Mesendoderm (in vitro differentiated cells): Measurements from ENCODE around the gene OR2F1.

ENCODE experiments used
- DNase-seq: peaks from one replicate; pipeline ENCODE4 v3.0.0; 2013
- H2AK5ac ChIP-seq: 2 replicates; pipeline ENCODE4 v1.6.1; 2013; ENCODE audit warnings: low read length, inconsistent platforms
- H2BK120ac ChIP-seq: 2 replicates; pipeline ENCODE4 v1.6.1; 2013; ENCODE audit warnings: low read depth, mild to moderate bottlenecking, low read length, moderate library complexity, mixed read lengths
- H2BK15ac ChIP-seq: replicated peaks from 2 replicates; pipeline ENCODE4 v1.6.1; 2013; ENCODE audit warnings: low read depth, mild to moderate bottlenecking, moderate library complexity
- H2BK5ac ChIP-seq: 2 replicates; pipeline ENCODE4 v1.6.1; 2013; ENCODE audit warnings: low read length, inconsistent platforms
- H3K18ac ChIP-seq: 2 replicates; pipeline ENCODE4 v1.6.1; 2013; ENCODE audit warnings: mild to moderate bottlenecking, low read length, mixed read lengths
- H3K23ac ChIP-seq: one replicate; pipeline ENCODE4 v1.6.1; 2013; ENCODE audit warnings: low read length
- H3K27ac ChIP-seq: 2 replicates; pipeline ENCODE4 v1.5.1; 2013; ENCODE audit warnings: low read depth, mild to moderate bottlenecking, inconsistent platforms, low read length, moderate library complexity
- H3K27me3 ChIP-seq: 2 replicates; pipeline ENCODE4 v1.6.1; 2013; ENCODE audit warnings: low read length, control low read depth, mild to moderate bottlenecking, inconsistent platforms; ENCODE audit not compliant: insufficient read depth, poor library complexity
- H3K36me3 ChIP-seq: 2 replicates; pipeline ENCODE4 v1.6.1; 2013; ENCODE audit warnings: low read length, inconsistent platforms; ENCODE audit not compliant: control insufficient read depth, insufficient read depth
- H3K4ac ChIP-seq: one replicate; pipeline ENCODE4 v1.6.1; 2013; ENCODE audit warnings: low read depth, mild to moderate bottlenecking, low read length, moderate library complexity
- H3K4me1 ChIP-seq: 2 replicates; pipeline ENCODE4 v1.6.1; 2013; ENCODE audit warnings: low read depth, low read length, inconsistent platforms; ENCODE audit not compliant: control insufficient read depth
- H3K4me2 ChIP-seq: 2 replicates; pipeline ENCODE4 v1.6.1; 2013; ENCODE audit warnings: low read length
- H3K4me3 ChIP-seq: 2 replicates; pipeline ENCODE4 v1.5.1; 2013; ENCODE audit warnings: mild to moderate bottlenecking, low read length
- H3K56ac ChIP-seq: one replicate; pipeline ENCODE4 v1.6.1; 2013; ENCODE audit warnings: low read length
- H3K79me1 ChIP-seq: 2 replicates; pipeline ENCODE4 v1.6.1; 2013; ENCODE audit warnings: low read length, inconsistent platforms
- H3K79me2 ChIP-seq: 2 replicates; pipeline ENCODE4 v1.6.1; 2013; ENCODE audit warnings: mild to moderate bottlenecking, low read length; ENCODE audit not compliant: control insufficient read depth, insufficient read depth
- H3K9ac ChIP-seq: 2 replicates; pipeline ENCODE4 v1.6.1; 2013; ENCODE audit warnings: low read length, inconsistent platforms
- H4K5ac ChIP-seq: one replicate; pipeline ENCODE4 v1.6.1; 2013; ENCODE audit warnings: low read length
- H4K8ac ChIP-seq: one replicate; pipeline ENCODE4 v1.6.1; 2013; ENCODE audit warnings: low read depth, mild to moderate bottlenecking, control low read depth, low read length, moderate library complexity
- WGBS: extraction: QIAGEN DNeasy Blood & Tissue Kit; methylation state at CpG from one replicate; pipeline ENCODE4 v1.1.7; 2013; ENCODE audit warnings: low lambda C conversion rate, missing lambda C conversion rate; ENCODE audit not compliant: insufficient coverage; ENCODE audit errors: extremely low coverage; 5-methylcytosine and 5-hydroxymethylcytosine counted together

Gene OR2F1

GRCh38 chr7:143931739-143932138, 22.9 kb upstream of the OR2F1 start:
- H3K4me1 ChIP-seq, result no peaks in the 10 kb centered on the region
- H2AK5ac ChIP-seq, result no peak overlapping the region
- DNase-seq, result no peak
- no peaks in the 10 kb centered on the region for H3K36me3 ChIP-seq
- no peaks in the 10 kb centered on the region for H3K27me3 ChIP-seq
- no peak overlapping the region for H2BK5ac ChIP-seq
- no peak overlapping the region for H4K5ac ChIP-seq
- H3K4me3 ChIP-seq, result no peak overlapping the region
- no peak overlapping the region for H3K9ac ChIP-seq
- H3K18ac ChIP-seq, result no peak overlapping the region
- H3K4me2 ChIP-seq, result no peak overlapping the region
- no peaks in the 10 kb centered on the region for H3K79me1 ChIP-seq
- H3K79me2 ChIP-seq, result no peaks in the 10 kb centered on the region
- H4K8ac ChIP-seq, result no peak overlapping the region
- no peak overlapping the region for H2BK15ac ChIP-seq
- H2BK120ac ChIP-seq, result no peak overlapping the region
- H3K23ac ChIP-seq, result no peak overlapping the region
- H3K56ac ChIP-seq, result no peak overlapping the region
- no peak overlapping the region for H3K27ac ChIP-seq
- no peak overlapping the region for H3K4ac ChIP-seq

GRCh38 chr7:143934526-143935325, 19.9 kb upstream of the OR2F1 start, which contains the start of gene OR2F2:
Gene OR2F2 (plus strand): TSS chr7:143935233. CDS start chr7:143935233, 0 bp downstream.
- no peak within 1 kb of the TSS for H3K23ac ChIP-seq
- no peak within 1 kb of the TSS for H3K4me2 ChIP-seq
- H2BK5ac ChIP-seq, result no peak within 1 kb of the TSS
- no peak within 1 kb of the TSS for H2BK120ac ChIP-seq
- no peak within 1 kb of the TSS for H4K5ac ChIP-seq
- H3K27me3 ChIP-seq, result no peaks in the 10 kb centered on the region
- H3K27ac ChIP-seq, result no peak within 1 kb of the TSS
- no peak within 1 kb of the TSS for H2AK5ac ChIP-seq
- no peaks in the 10 kb centered on the region for H3K36me3 ChIP-seq
- no peak within 1 kb of the TSS for H4K8ac ChIP-seq
- no peak within 1 kb of the TSS for H3K9ac ChIP-seq
- no peak within 1 kb of the TSS for H3K4ac ChIP-seq
- DNase-seq, result no peak
- no peaks in the 10 kb centered on the region for H3K79me2 ChIP-seq
- no peaks in the 10 kb centered on the region for H3K79me1 ChIP-seq
- no peaks in the 10 kb centered on the region for H3K4me1 ChIP-seq
- no peak within 1 kb of the TSS for H2BK15ac ChIP-seq
- WGBS, result no CpG with 5 or more reads among the region's 3 CpGs
- no peak within 1 kb of the TSS for H3K18ac ChIP-seq
- no peak within 1 kb of the TSS for H3K56ac ChIP-seq
- H3K4me3 ChIP-seq, result no peak within 1 kb of the TSS

GRCh38 chr7:143936087-143937009, 18.3 kb upstream of the OR2F1 start:
- no peak overlapping the region for H3K23ac ChIP-seq
- H3K4me1 ChIP-seq, result no peaks in the 10 kb centered on the region
- H2BK5ac ChIP-seq, result no peak overlapping the region
- H3K4ac ChIP-seq, result no peak overlapping the region
- no peak overlapping the region for H3K56ac ChIP-seq
- H3K79me1 ChIP-seq, result no peaks in the 10 kb centered on the region
- no CpG with 5 or more reads among the region's 4 CpGs for WGBS
- H2BK120ac ChIP-seq, result no peak overlapping the region
- no peak overlapping the region for H3K4me2 ChIP-seq
- no peaks in the 10 kb centered on the region for H3K36me3 ChIP-seq
- H4K5ac ChIP-seq, result no peak overlapping the region
- H3K9ac ChIP-seq, result no peak overlapping the region
- H3K27ac ChIP-seq, result no peak overlapping the region
- H2AK5ac ChIP-seq, result no peak overlapping the region
- H2BK15ac ChIP-seq, result no peak overlapping the region
- no peak overlapping the region for H4K8ac ChIP-seq
- no peak for DNase-seq
- H3K79me2 ChIP-seq, result no peaks in the 10 kb centered on the region
- H3K27me3 ChIP-seq, result no peaks in the 10 kb centered on the region
- no peak overlapping the region for H3K18ac ChIP-seq
- no peak overlapping the region for H3K4me3 ChIP-seq

DNA sequence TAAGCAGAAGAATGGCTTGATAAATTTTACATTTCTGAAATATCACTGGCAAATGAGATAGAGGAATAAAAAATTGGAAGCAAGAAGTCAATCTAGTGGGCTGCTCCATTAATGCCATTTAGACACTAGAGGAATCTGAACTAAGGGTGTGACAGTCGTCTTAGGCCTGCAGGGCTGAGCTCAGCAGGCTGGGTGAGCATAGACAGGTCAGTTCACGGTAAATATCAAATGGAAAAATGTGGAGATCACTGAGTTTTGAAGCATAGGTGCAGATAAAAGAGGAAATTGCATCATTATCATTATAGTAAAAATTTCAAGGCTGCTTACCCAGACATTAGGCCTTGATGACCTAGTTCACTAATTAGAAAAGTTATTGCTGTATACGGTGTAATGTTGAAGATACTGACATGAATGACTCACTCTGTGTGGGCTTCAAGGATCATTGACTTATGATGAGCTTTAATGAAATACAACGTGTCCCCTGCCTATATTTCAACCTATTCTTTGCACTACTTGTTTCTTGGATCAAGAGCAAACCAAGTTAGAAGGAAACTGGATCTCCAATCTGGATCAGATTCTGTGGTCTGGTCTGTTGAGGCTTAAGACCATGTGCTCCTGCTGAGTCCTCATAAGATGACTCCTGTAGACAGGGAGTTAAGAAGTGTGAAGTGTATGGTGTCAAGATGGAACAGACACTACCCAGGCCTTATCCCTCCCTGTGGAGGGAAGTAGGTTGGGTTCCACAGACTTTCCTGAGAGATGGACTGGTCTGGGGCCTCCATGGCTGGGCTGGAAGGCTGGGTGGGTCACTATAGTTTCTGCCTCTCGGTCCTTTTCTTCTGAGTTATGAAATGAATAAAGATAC, 16.0 kb upstream of the OR2F1 start:
- peak; percentile 10 for DNase-seq
- Histone ChIP-seq H4K8ac (no peak overlapping the region), H3K18ac (no peak overlapping the region), H3K23ac (no peak overlapping the region), H2BK15ac (no peak overlapping the region), H4K5ac (no peak overlapping the region), H3K79me2 (no peaks in the 10 kb centered on the region), H3K56ac (no peak overlapping the region), H2BK5ac (no peak overlapping the region), H3K36me3 (no peaks in the 10 kb centered on the region), H3K4ac (no peak overlapping the region), H3K4me2 (no peak overlapping the region), H3K27me3 (no peaks in the 10 kb centered on the region), H3K4me3 (no peak overlapping the region), H2BK120ac (no peak overlapping the region), H3K4me1 (no peaks in the 10 kb centered on the region), H2AK5ac (no peak overlapping the region), H3K79me1 (no peaks in the 10 kb centered on the region), H3K27ac (no peak overlapping the region), H3K9ac (no peak overlapping the region)
- no CpG with 5 or more reads among the region's 5 CpGs for WGBS

DNA sequence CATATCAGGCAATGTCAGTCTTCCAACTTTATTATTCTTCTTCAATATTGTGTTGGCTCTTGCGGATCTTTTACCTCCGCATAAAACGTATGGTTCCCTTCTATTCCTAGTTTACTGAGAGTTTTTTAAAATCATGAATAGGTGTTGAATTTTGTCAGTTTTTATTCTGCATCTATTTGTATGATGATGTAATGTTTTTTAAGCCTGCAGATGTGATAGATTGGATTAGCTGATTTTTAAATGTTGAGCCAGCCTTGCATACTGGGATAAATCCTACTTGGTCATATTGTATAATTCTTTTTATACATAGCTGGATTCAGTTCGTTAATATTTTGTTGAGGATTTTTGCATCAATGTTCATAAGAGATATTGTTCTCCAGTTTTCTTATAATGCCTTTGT, 9.2 kb upstream of the OR2F1 start:
- H3K79me2 ChIP-seq, result no peaks in the 10 kb centered on the region
- no peaks in the 10 kb centered on the region for H3K4me1 ChIP-seq
- H3K36me3 ChIP-seq, result no peaks in the 10 kb centered on the region
- no peak overlapping the region for H3K4me3 ChIP-seq
- no peak for DNase-seq
- H4K5ac ChIP-seq, result no peak overlapping the region
- no peaks in the 10 kb centered on the region for H3K27me3 ChIP-seq
- H3K23ac ChIP-seq, result no peak overlapping the region
- no peak overlapping the region for H3K4ac ChIP-seq
- no peak overlapping the region for H2BK5ac ChIP-seq
- WGBS, result no CpG with 5 or more reads among the region's 4 CpGs
- H3K4me2 ChIP-seq, result no peak overlapping the region
- no peak overlapping the region for H4K8ac ChIP-seq
- no peaks in the 10 kb centered on the region for H3K79me1 ChIP-seq
- H3K27ac ChIP-seq, result no peak overlapping the region
- H2BK15ac ChIP-seq, result no peak overlapping the region
- H2AK5ac ChIP-seq, result no peak overlapping the region
- H3K56ac ChIP-seq, result no peak overlapping the region
- H3K9ac ChIP-seq, result no peak overlapping the region
- H2BK120ac ChIP-seq, result no peak overlapping the region
- no peak overlapping the region for H3K18ac ChIP-seq
